MM.1S (cell line): ENCODE results near the gene NUMA1.

Experiments
- CTCF ChIP-seq: fragments of 300-600 bp; sonication (generic); IDR thresholded peaks from 2 replicates; pipeline ENCODE4 v1.5.1; 2016; ENCODE audit warnings: antibody characterized with exemption, low read length, mixed read lengths
- EZH2 ChIP-seq: fragments of 300-600 bp; sonication (generic); optimal IDR thresholded peaks from 2 replicates; pipeline ENCODE3; 2017; ENCODE audit warnings: low read depth, mild to moderate bottlenecking, antibody characterized with exemption, low read length, mixed read lengths

GRCh38 chr11:71994786-71995185 is 85.6 kb downstream of the NUMA1 start:
- TF ChIP-seq CTCF: no peak
- no peak for TF ChIP-seq EZH2
